IPS-18c (cell line): ENCODE results near the gene TNFRSF12A.
A peak's percentile ranks its signal among the peaks of the same experiment; 100 is the strongest.
"Not testable (repeated sequence)": the region's sequence is repeated elsewhere in the genome, so short reads cannot be mapped to it uniquely, and the experiment has no call there.

Experiments
- H3K4me3 ChIP-seq: 2 replicates; pipeline ENCODE4 v1.7.0; 2013; ENCODE audit warnings: low read depth, mild to moderate bottlenecking, low read length, moderate library complexity; ENCODE audit not compliant: insufficient read depth
- H3K9me3 ChIP-seq: one replicate; pipeline ENCODE4 v1.6.1; 2013; ENCODE audit warnings: mild to moderate bottlenecking, low read length, moderate library complexity; ENCODE audit not compliant: control insufficient read depth, insufficient read depth

The TNFRSF12A gene

GRCh38 chr16:3050487-3050886 is 30.3 kb downstream of the TNFRSF12A start:
- H3K9me3 ChIP-seq: no peaks in the 10 kb centered on the region
- no peak overlapping the region for H3K4me3 ChIP-seq

- H3K9me3 ChIP-seq: no peaks in the 10 kb centered on the region
- H3K4me3 ChIP-seq: no peak overlapping the region
Observed at GRCh38 chr16:3051009-3051408, 30.8 kb downstream of the TNFRSF12A start.

- Histone ChIP-seq H3K4me3 (no peak overlapping the region), H3K9me3 (no peaks in the 10 kb centered on the region)
Observed at GRCh38 chr16:3051494-3051893, 31.3 kb downstream of the TNFRSF12A start.

GRCh38 chr16:3052571-3053329 is 32.6 kb downstream of the TNFRSF12A start:
- not testable (repeated sequence) for H3K9me3 ChIP-seq, H3K4me3 ChIP-seq

GRCh38 chr16:3053330-3053710 is 33.2 kb downstream of the TNFRSF12A start:
- H3K9me3 ChIP-seq, H3K4me3 ChIP-seq: not testable (repeated sequence)

- no peaks in the 10 kb centered on the region for H3K9me3 ChIP-seq
- H3K4me3 ChIP-seq: no peak overlapping the region
Observed at GRCh38 chr16:3054965-3055733, 35.0 kb downstream of the TNFRSF12A start.

GRCh38 chr16:3055734-3056115 is 35.6 kb downstream of the TNFRSF12A start:
- not testable (repeated sequence) for H3K4me3 ChIP-seq, H3K9me3 ChIP-seq

GRCh38 chr16:3056336-3057180 is 36.4 kb downstream of the TNFRSF12A start:
- Histone ChIP-seq H3K4me3 (no peak overlapping the region), H3K9me3 (no peaks in the 10 kb centered on the region)

- Histone ChIP-seq H3K4me3 (peak overlapping the region; percentile 79), H3K9me3 (no peaks in the 10 kb centered on the region)
Observed at GRCh38 chr16:3057181-3058138, 37.3 kb downstream of the TNFRSF12A start.

- peak overlapping the region; percentile 79 for H3K4me3 ChIP-seq
- no peaks in the 10 kb centered on the region for H3K9me3 ChIP-seq
Observed at GRCh38 chr16:3058139-3059030, 38.2 kb downstream of the TNFRSF12A start.

- H3K9me3 ChIP-seq: no peaks in the 10 kb centered on the region
- H3K4me3 ChIP-seq: peak overlapping the region; percentile 79
Observed at GRCh38 chr16:3059041-3059722, 39.0 kb downstream of the TNFRSF12A start.

- peak overlapping the region; percentile 79; the same call in 1 of the 2 replicates for H3K4me3 ChIP-seq
- no peaks in the 10 kb centered on the region for H3K9me3 ChIP-seq
Observed at GRCh38 chr16:3059723-3060242, 39.6 kb downstream of the TNFRSF12A start.

GRCh38 chr16:3060339-3061127 is 40.4 kb downstream of the TNFRSF12A start:
- H3K9me3 ChIP-seq: no peaks in the 10 kb centered on the region
- H3K4me3 ChIP-seq: no peak overlapping the region

GRCh38 chr16:3062553-3062952 is 42.4 kb downstream of the TNFRSF12A start:
- Histone ChIP-seq H3K9me3 (no peaks in the 10 kb centered on the region), H3K4me3 (no peak overlapping the region)
